ENCODE measurements around the gene ZNF497. TPM values are rescaled to one million over a fixed set of nuclear protein-coding genes. Genes with fewer than 3 reads are reported as not detected.

Gene ZNF497
- total RNA-seq, 1 experiment from 2014 or later = 1.7 TPM

DNA sequence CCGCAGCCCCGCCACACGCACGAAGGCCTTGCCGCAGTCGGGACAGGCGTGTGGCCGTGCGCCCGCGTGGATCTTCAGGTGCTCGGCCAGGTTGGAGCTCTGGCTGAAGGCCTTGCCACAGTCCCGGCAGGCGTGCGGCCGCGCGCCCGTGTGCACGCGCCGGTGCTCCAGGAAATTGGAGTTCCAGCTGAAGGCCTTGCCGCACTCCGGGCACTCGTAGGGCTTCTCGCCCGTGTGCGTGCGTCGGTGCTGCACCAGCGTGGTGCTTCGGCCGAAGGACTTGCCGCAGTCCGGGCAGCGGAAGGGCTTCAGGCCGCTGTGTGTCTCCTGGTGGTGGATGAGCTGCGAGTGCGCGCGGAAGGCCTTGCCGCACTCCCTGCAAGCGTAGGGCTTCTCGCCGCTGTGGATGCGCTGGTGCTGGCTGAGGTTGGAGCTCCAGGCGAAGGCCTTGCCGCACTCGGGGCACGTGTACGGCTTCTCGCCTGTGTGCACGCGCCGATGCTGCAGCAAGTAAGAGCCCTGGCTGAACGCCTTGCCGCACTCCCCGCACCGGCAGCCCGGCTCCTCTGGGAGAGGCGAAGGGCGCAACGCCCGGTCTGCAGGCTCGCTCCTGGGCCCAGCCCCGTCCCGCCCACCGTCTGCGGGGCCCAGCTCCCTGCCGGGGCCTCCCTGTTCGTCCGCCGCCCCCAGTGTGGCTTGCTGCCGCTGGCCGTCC, 5.6 kb downstream of the ZNF497 start (continued):
- TF ChIP-seq, protein P1, sequence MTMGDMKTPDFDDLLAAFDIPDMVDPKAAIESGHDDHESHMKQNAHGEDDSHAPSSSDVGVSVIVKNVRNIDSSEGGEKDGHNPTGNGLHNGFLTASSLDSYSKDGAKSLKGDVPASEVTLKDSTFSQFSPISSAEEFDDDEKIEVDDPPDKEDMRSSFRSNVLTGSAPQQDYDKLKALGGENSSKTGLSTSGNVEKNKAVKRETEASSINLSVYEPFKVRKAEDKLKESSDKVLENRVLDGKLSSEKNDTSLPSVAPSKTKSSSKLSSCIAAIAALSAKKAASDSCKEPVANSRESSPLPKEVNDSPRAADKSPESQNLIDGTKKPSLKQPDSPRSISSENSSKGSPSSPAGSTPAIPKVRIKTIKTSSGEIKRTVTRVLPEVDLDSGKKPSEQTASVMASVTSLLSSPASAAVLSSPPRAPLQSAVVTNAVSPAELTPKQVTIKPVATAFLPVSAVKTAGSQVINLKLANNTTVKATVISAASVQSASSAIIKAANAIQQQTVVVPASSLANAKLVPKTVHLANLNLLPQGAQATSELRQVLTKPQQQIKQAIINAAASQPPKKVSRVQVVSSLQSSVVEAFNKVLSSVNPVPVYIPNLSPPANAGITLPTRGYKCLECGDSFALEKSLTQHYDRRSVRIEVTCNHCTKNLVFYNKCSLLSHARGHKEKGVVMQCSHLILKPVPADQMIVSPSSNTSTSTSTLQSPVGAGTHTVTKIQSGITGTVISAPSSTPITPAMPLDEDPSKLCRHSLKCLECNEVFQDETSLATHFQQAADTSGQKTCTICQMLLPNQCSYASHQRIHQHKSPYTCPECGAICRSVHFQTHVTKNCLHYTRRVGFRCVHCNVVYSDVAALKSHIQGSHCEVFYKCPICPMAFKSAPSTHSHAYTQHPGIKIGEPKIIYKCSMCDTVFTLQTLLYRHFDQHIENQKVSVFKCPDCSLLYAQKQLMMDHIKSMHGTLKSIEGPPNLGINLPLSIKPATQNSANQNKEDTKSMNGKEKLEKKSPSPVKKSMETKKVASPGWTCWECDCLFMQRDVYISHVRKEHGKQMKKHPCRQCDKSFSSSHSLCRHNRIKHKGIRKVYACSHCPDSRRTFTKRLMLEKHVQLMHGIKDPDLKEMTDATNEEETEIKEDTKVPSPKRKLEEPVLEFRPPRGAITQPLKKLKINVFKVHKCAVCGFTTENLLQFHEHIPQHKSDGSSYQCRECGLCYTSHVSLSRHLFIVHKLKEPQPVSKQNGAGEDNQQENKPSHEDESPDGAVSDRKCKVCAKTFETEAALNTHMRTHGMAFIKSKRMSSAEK (CRISPR knock-in tag; IDR thresholded peaks at IDR 0.05; ENCODE audit: borderline replicate concordance) = no peak
- TF ChIP-seq, protein P2, sequence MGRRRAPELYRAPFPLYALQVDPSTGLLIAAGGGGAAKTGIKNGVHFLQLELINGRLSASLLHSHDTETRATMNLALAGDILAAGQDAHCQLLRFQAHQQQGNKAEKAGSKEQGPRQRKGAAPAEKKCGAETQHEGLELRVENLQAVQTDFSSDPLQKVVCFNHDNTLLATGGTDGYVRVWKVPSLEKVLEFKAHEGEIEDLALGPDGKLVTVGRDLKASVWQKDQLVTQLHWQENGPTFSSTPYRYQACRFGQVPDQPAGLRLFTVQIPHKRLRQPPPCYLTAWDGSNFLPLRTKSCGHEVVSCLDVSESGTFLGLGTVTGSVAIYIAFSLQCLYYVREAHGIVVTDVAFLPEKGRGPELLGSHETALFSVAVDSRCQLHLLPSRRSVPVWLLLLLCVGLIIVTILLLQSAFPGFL (CRISPR knock-in tag; IDR thresholded peaks at IDR 0.05; ENCODE audit: borderline replicate concordance) = no peak
- TF ChIP-seq, protein P3, sequence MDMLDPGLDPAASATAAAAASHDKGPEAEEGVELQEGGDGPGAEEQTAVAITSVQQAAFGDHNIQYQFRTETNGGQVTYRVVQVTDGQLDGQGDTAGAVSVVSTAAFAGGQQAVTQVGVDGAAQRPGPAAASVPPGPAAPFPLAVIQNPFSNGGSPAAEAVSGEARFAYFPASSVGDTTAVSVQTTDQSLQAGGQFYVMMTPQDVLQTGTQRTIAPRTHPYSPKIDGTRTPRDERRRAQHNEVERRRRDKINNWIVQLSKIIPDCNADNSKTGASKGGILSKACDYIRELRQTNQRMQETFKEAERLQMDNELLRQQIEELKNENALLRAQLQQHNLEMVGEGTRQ (CRISPR knock-in tag; IDR thresholded peaks at IDR 0.05) = no peak
- TF ChIP-seq, protein P4, sequence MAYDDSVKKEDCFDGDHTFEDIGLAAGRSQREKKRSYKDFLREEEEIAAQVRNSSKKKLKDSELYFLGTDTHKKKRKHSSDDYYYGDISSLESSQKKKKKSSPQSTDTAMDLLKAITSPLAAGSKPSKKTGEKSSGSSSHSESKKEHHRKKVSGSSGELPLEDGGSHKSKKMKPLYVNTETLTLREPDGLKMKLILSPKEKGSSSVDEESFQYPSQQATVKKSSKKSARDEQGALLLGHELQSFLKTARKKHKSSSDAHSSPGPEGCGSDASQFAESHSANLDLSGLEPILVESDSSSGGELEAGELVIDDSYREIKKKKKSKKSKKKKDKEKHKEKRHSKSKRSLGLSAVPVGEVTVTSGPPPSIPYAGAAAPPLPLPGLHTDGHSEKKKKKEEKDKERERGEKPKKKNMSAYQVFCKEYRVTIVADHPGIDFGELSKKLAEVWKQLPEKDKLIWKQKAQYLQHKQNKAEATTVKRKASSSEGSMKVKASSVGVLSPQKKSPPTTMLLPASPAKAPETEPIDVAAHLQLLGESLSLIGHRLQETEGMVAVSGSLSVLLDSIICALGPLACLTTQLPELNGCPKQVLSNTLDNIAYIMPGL (CRISPR knock-in tag; IDR thresholded peaks at IDR 0.05) = no peak

DNA sequence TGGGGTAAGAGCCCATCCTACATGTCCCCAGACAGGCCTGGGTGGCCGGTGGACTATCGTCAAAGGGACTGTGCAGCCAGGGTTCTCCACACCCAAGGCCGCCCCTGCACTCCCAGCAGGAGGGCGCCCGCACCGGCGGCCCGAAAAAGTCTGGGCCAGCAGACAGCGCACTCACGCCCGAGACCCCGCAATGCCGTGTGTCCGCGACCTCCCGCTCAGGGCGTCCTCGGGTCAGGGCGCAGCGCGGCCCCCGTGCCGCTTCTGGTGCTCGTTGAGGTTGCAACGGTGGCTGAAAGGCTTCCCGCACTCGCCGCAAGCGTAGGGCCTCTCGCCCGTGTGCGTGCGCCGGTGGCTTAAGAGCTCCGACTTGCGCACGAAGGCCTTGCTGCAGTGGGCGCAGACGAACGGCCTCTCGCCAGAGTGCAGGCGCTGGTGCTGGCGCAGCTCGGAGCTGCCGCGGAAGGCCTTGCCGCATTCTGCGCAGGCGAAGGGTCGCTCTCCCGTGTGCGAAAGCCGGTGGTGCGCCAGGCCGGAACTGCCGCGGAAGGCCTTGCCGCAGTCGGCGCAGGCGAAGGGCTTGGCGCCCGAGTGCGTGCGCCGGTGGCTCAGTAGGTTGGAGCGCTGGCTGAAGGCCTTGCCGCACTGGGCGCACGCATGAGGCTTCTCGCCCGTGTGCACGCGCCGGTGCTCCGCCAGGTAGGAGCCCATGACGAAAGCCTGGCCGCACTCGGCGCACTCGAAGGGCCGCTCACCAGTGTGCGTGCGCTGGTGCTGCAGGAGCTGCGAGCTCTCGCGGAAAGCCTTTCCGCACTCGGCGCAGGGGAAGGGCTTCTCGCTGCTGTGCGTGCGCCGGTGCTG, 6.4 kb downstream of the ZNF497 start:
- CTCF ChIA-PET = interaction anchor here (0.9 to 1.0 kb wide), 2 partner anchors 17 to 26 kb away, joined by 3 to 4 read pairs; no protein-coding TSS in a partner anchor

More for the DNA sequence above, 6.4 kb downstream of the ZNF497 start:
- no peaks in the 10 kb centered on the region for H3K9me3 Mint-ChIP-seq
- H3K27me3 Mint-ChIP-seq (ENCODE audit: low read depth) = peaks cover 8% of the 10 kb centered on the region
- H3K27ac Mint-ChIP-seq = no peak overlapping the region
- peak overlapping the region; percentile 8; the same call in 1 of the 2 replicates for H3K4me3 Mint-ChIP-seq
- no peaks in the 10 kb centered on the region for H3K36me3 Mint-ChIP-seq
- DNase-seq (ENCODE audit: low spot score) (peak; percentile 27), ATAC-seq (peak; percentile 13)
- POLR2A ChIA-PET = no interaction called here
- TF ChIP-seq, protein P4 (CRISPR knock-in tag; IDR thresholded peaks at IDR 0.05) = 0 out of 2 replicates have a peak, but pooled peaks have one; percentile 8
- TF ChIP-seq, protein P1 (CRISPR knock-in tag; IDR thresholded peaks at IDR 0.05; ENCODE audit: borderline replicate concordance) = no peak
- TF ChIP-seq GABPB1 (CRISPR knock-in tag; IDR thresholded peaks at IDR 0.05) = no peak
- peaks cover 4% of the 10 kb centered on the region; the same call in 1 of the 2 replicates for H3K4me1 Mint-ChIP-seq
